H1 (cell line): Measurements from ENCODE around the gene BOLA3. TPM values are rescaled to one million over a fixed set of nuclear protein-coding genes. Genes with fewer than 3 reads are reported as not detected.

Experiments used
- CTCF ChIA-PET: fragments of 300-600 bp; sonication (Branson Sonifier 250); formaldehyde crosslinking; loops from one replicate; lab custom pipeline; 2021; ENCODE audit not compliant: partially characterized antibody; lab: Charles Lee
- POLR2A ChIA-PET: fragments of 300-600 bp; sonication (Branson Sonifier 250); formaldehyde crosslinking; loops from one replicate; lab custom pipeline; 2021; ENCODE audit warnings: inconsistent platforms; ENCODE audit not compliant: partially characterized antibody; lab: Charles Lee
- DNase-seq, 2 experiments: peaks; one replicate each; pipeline versions ENCODE4 v3.0.0 to v3.0.0-alpha.2; 2010 to 2022; ENCODE audit warnings: low spot score in 2 of 2, low read depth in 1 of 2, mixed read lengths in 1 of 2
- FAIRE-seq: peaks from 2 replicates; lab custom pipeline; 2011; peaks lifted over from hg19 to GRCh38; lab: Jason Lieb, UNC
- H2AFZ ChIP-seq: 2 replicates; pipeline ENCODE4 v1.8.1; 2012; ENCODE audit warnings: low read length, inconsistent platforms
- H2AK5ac ChIP-seq: 2 replicates; pipeline ENCODE4 v1.6.1; 2013; ENCODE audit warnings: low read depth, low read length
- H2BK120ac ChIP-seq: replicated peaks from 2 replicates; pipeline ENCODE3; 2013; ENCODE audit warnings: low read depth, low read length, inconsistent platforms
- H2BK12ac ChIP-seq: 2 replicates; pipeline ENCODE4 v1.6.1; 2013; ENCODE audit warnings: low read depth, low read length
- H2BK15ac ChIP-seq: 2 replicates; pipeline ENCODE4 v1.6.1; 2013; ENCODE audit warnings: low read length
- H2BK20ac ChIP-seq: 2 replicates; pipeline ENCODE4 v1.6.1; 2013; ENCODE audit warnings: low read length
- H2BK5ac ChIP-seq: 2 replicates; pipeline ENCODE4 v1.6.1; 2013; ENCODE audit warnings: low read depth, low read length
- H3K14ac ChIP-seq: 2 replicates; pipeline ENCODE4 v1.6.1; 2013; ENCODE audit warnings: inconsistent platforms; ENCODE audit not compliant: insufficient read length
- H3K18ac ChIP-seq: 2 replicates; pipeline ENCODE4 v1.6.1; 2013; ENCODE audit warnings: low read length; ENCODE audit errors: extremely low read depth
- H3K23ac ChIP-seq: 2 replicates; pipeline ENCODE4 v1.6.1; 2013; ENCODE audit warnings: inconsistent platforms; ENCODE audit not compliant: insufficient read length
- H3K23me2 ChIP-seq: 2 replicates; pipeline ENCODE4 v1.6.1; 2013; ENCODE audit warnings: low read depth, low read length
- H3K27ac ChIP-seq: 2 replicates; pipeline ENCODE4 v1.6.1; 2011; ENCODE audit warnings: low read depth, low read length, inconsistent platforms
- H3K27me3 ChIP-seq, 4 experiments: replicated peaks in 1 of 4; 1 replicate in 1 of 4; 2 replicates in 3 of 4; pipeline versions ENCODE4 v1.6.1 to v1.8.1; 2011 to 2013; ENCODE audit warnings: low read length in 3 of 4, mild to moderate bottlenecking in 3 of 4, inconsistent platforms in 2 of 4, mixed read lengths in 2 of 4, moderate library complexity in 1 of 4; ENCODE audit not compliant: control insufficient read depth in 3 of 4, insufficient read depth in 3 of 4; ENCODE audit errors: extremely low read depth in 1 of 4
- H3K36me3 ChIP-seq, 4 experiments: 2 replicates each; pipeline versions ENCODE4 v1.6.1 to v1.8.1; 2011 to 2013; ENCODE audit warnings: mild to moderate bottlenecking in 4 of 4, low read length in 3 of 4, moderate library complexity in 2 of 4, control low read depth in 1 of 4, inconsistent platforms in 1 of 4; ENCODE audit not compliant: insufficient read depth in 4 of 4, control insufficient read depth in 2 of 4
- H3K4ac ChIP-seq: replicated peaks from 2 replicates; pipeline ENCODE3; 2013; ENCODE audit warnings: low read length, low read depth, mixed read lengths, inconsistent platforms; ENCODE audit not compliant: insufficient read length
- H3K4me1 ChIP-seq, 4 experiments: replicated peaks in 1 of 4; 1 replicate in 1 of 4; 2 replicates in 3 of 4; pipeline versions ENCODE4 v1.6.1 to v1.8.1; 2011 to 2013; ENCODE audit warnings: low read length in 3 of 4, inconsistent platforms in 2 of 4, mixed read lengths in 1 of 4; ENCODE audit not compliant: insufficient read depth in 4 of 4, control insufficient read depth in 3 of 4
- H3K4me2 ChIP-seq, 2 experiments: 2 replicates each; pipeline versions ENCODE4 v1.6.1 to v1.8.1; 2011 to 2013; ENCODE audit warnings: low read depth in 2 of 2, low read length in 2 of 2, control low read depth in 1 of 2, inconsistent platforms in 1 of 2, mild to moderate bottlenecking in 1 of 2; ENCODE audit not compliant: insufficient read depth in 1 of 2
- H3K4me3 ChIP-seq, 4 experiments: fragments of 200-600, 300-600 bp in 1 of 4; sonication (generic), shearing (Covaris generic), sonication (Bioruptor Twin) in 1 of 4; 2 replicates each; pipeline versions ENCODE4 v1.5.1 to v1.8.1; 2011 to 2016; ENCODE audit warnings: low read length in 4 of 4, low read depth in 3 of 4, control low read depth in 2 of 4, inconsistent platforms in 2 of 4, mild to moderate bottlenecking in 2 of 4, mixed read lengths in 1 of 4, moderate library complexity in 1 of 4; ENCODE audit not compliant: insufficient read depth in 2 of 4; ENCODE audit errors: extremely low read depth in 1 of 4
- H3K56ac ChIP-seq: replicated peaks from 2 replicates; pipeline ENCODE3; 2013; ENCODE audit warnings: low read depth, mild to moderate bottlenecking, mixed read lengths, low read length, inconsistent platforms; ENCODE audit not compliant: insufficient read length
- H3K79me1 ChIP-seq: 2 replicates; pipeline ENCODE4 v1.6.1; 2013; ENCODE audit warnings: low read depth, low read length, control low read depth
- H3K79me2 ChIP-seq, 2 experiments: 2 replicates each; pipeline versions ENCODE4 v1.6.1 to v1.8.1; 2012 to 2013; ENCODE audit warnings: low read length in 2 of 2, mild to moderate bottlenecking in 2 of 2, inconsistent platforms in 1 of 2; ENCODE audit not compliant: insufficient read depth in 2 of 2, control insufficient read depth in 1 of 2
- H3K9ac ChIP-seq, 4 experiments: replicated peaks in 1 of 4; 1 replicate in 1 of 4; 2 replicates in 3 of 4; pipeline versions ENCODE4 v1.6.1 to v1.8.1; 2011 to 2013; ENCODE audit warnings: low read depth in 3 of 4, low read length in 3 of 4, control low read depth in 2 of 4, mild to moderate bottlenecking in 2 of 4, moderate library complexity in 2 of 4, inconsistent platforms in 1 of 4; ENCODE audit errors: extremely low read depth in 1 of 4
- H3K9me3 ChIP-seq, 2 experiments: 2 replicates each; pipeline versions ENCODE4 v1.6.1 to v1.8.1; 2012 to 2013; ENCODE audit warnings: mild to moderate bottlenecking in 2 of 2, moderate library complexity in 2 of 2, control low read depth in 1 of 2, inconsistent platforms in 1 of 2, low read depth in 1 of 2, low read length in 1 of 2, mixed read lengths in 1 of 2; ENCODE audit not compliant: insufficient read depth in 2 of 2
- H4K20me1 ChIP-seq, 2 experiments: replicated peaks in 1 of 2; 2 replicates each; pipeline versions ENCODE3 to v1.8.1; 2011 to 2013; ENCODE audit warnings: inconsistent platforms in 2 of 2, low read length in 2 of 2, mild to moderate bottlenecking in 1 of 2; ENCODE audit not compliant: insufficient read depth in 2 of 2, control insufficient read depth in 1 of 2
- H4K5ac ChIP-seq: 2 replicates; pipeline ENCODE4 v1.6.1; 2013; ENCODE audit warnings: low read length, low read depth, mixed read lengths, inconsistent platforms; ENCODE audit not compliant: insufficient read length
- H4K8ac ChIP-seq: 2 replicates; pipeline ENCODE4 v1.8.0; 2013; ENCODE audit warnings: mild to moderate bottlenecking, moderate library complexity, low read length, inconsistent platforms; ENCODE audit not compliant: insufficient read depth; ENCODE audit errors: extremely low read depth
- H4K91ac ChIP-seq: replicated peaks from 2 replicates; pipeline ENCODE3; 2013; ENCODE audit warnings: low read length, mixed read lengths, inconsistent platforms; ENCODE audit not compliant: insufficient read length
- ASH2L ChIP-seq: fragments of 200-600, 300-600 bp; sonication (generic); IDR thresholded peaks from one replicate; pipeline ENCODE4 v1.7.1; 2017; ENCODE audit warnings: low read length
- BACH1 ChIP-seq: IDR thresholded peaks from 2 replicates; pipeline ENCODE4 v1.6.1; 2012; ENCODE audit warnings: low read length, improper control_type of control experiment
- BCL11A ChIP-seq, 2 experiments: IDR thresholded peaks; one replicate each; pipeline ENCODE4 v1.6.1; 2011; ENCODE audit warnings: low read depth in 2 of 2, low read length in 2 of 2, mild to moderate bottlenecking in 2 of 2
- CHD1 ChIP-seq: IDR thresholded peaks from 2 replicates; pipeline ENCODE4 v1.6.1; 2012; ENCODE audit warnings: low read depth, low read length, improper control_type of control experiment
- CTCF ChIP-seq, 3 experiments: IDR thresholded peaks; 1 replicate in 2 of 3; 2 replicates in 1 of 3; pipeline versions ENCODE4 v1.5.1 to v1.6.1; 2011; ENCODE audit warnings: low read length in 3 of 3, mild to moderate bottlenecking in 3 of 3, inconsistent platforms in 2 of 3, low read depth in 1 of 3, moderate library complexity in 1 of 3; ENCODE audit not compliant: insufficient read depth in 1 of 3; ENCODE audit errors: control extremely low read depth in 1 of 3
- MAX ChIP-seq: IDR thresholded peaks from 2 replicates; pipeline ENCODE4 v1.6.1; 2012; ENCODE audit warnings: inconsistent platforms
- NANOG ChIP-seq: IDR thresholded peaks from 2 replicates; pipeline ENCODE4 v1.6.1; 2011; ENCODE audit warnings: low read length, low read depth, mild to moderate bottlenecking, inconsistent platforms; ENCODE audit not compliant: insufficient read depth, poor library complexity, severe bottlenecking
- NRF1 ChIP-seq: IDR thresholded peaks from 2 replicates; pipeline ENCODE4 v1.6.1; 2011; ENCODE audit warnings: mild to moderate bottlenecking, low read depth, low read length, improper control_type of control experiment
- SRF ChIP-seq: IDR thresholded peaks from 2 replicates; pipeline ENCODE4 v1.6.1; 2011; ENCODE audit warnings: mild to moderate bottlenecking, low read depth, low read length, moderate library complexity
- TCF12 ChIP-seq: IDR thresholded peaks from 2 replicates; pipeline ENCODE4 v1.6.1; 2011; ENCODE audit warnings: low read depth, mild to moderate bottlenecking, low read length
- YY1 ChIP-seq: IDR thresholded peaks from 2 replicates; pipeline ENCODE4 v1.6.1; 2011; ENCODE audit warnings: low read depth, mild to moderate bottlenecking, low read length
- WGBS, 2 experiments: shearing (Covaris generic) in 1 of 2; methylation state at CpG; one replicate each; pipeline versions ENCODE4 v1.1.6 to v1.1.7; 2013 to 2015; ENCODE audit warnings: low lambda C conversion rate in 2 of 2, mixed read lengths in 2 of 2, inconsistent platforms in 1 of 2, low coverage in 1 of 2, missing lambda C conversion rate in 1 of 2; ENCODE audit not compliant: insufficient replicate concordance in 2 of 2, insufficient coverage in 1 of 2, insufficient read length in 1 of 2; ENCODE audit errors: extremely low coverage in 1 of 2, missing lambda C conversion rate in 1 of 2; 5-methylcytosine and 5-hydroxymethylcytosine counted together
- polyA plus RNA-seq, 7 experiments: library from polyadenylated mRNA; depleted of rRNA in 3 of 7; stranded (reverse) in 5 of 7; unstranded in 2 of 7; fragments of >200 nt in 5 of 7; fragments of 200-250 nt in 2 of 7; gene quantifications; 1 replicate in 5 of 7; 2 replicates in 1 of 7; 4 replicates in 1 of 7; pipeline versions ENCODE4 v1.2.1 to v1.2.3, GENCODE V29; 2011 to 2013; ENCODE audit warnings: missing spikeins in 2 of 7, mixed read lengths in 2 of 7
- total RNA-seq: library from RNA; stranded (reverse); fragmentation: NEBNext Ultra II Directional; extraction: Animal tissue kit (Norgen Biotek cat#: 25700); gene quantifications from 2 replicates; pipeline ENCODE4 v1.2.1, GENCODE V29; 2021

Gene BOLA3
- total and polyA plus RNA-seq, 2 of the 8 experiments (the other 6 are each of a cell fraction or from before 2014, with no cell fraction given), result 46.1 to 67.3 TPM

DNA sequence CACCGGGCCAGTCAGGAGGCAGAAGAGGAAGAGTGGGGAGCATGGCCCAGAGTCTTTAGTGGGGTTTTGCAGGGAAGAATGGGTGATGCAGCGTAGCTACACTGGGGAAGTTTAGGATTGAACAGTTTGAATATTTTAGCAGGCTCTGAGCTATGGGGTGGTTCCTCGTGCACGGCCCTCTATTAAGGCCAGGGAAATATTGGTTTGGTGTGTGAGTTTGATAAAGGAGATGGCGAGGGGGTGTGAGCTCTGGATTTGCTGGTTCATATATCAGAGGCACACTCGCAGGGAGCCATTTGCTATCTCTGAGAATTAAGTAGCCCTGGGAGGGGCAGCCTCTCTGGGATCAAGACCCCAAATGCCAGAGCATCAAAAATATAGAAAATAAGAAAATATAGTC lies 50.1 kb downstream of the BOLA3 start:
- Histone ChIP-seq H3K4me2 (no peak overlapping the region), H2BK20ac (no peak overlapping the region), H2BK5ac (no peak overlapping the region), H2BK12ac (no peak overlapping the region), H3K14ac (no peak overlapping the region), H3K4me1 (no peaks in the 10 kb centered on the region), H3K18ac (no peak overlapping the region), H2BK15ac (no peak overlapping the region), H3K9me3 (no peaks in the 10 kb centered on the region), H4K20me1 (peaks cover 0 to 2% of the 10 kb centered on the region in 2 experiments), H2BK120ac (no peak overlapping the region), H3K36me3 (peaks cover 14 to 45% (median 31%) of the 10 kb centered on the region in 4 experiments; a peak in 7 of 8 replicates), H3K23me2 (no peaks in the 10 kb centered on the region; the same call in 1 of the 2 replicates), H4K91ac (no peak overlapping the region), H3K27me3 (no peaks in the 10 kb centered on the region), H2AK5ac (no peak overlapping the region), H3K4ac (no peak overlapping the region), H2AFZ (no peak overlapping the region), H3K4me3 (no peak overlapping the region), H3K56ac (no peak overlapping the region), H3K79me1 (no peaks in the 10 kb centered on the region; the same call in 1 of the 2 replicates), H3K27ac (no peak overlapping the region), H3K9ac (no peak overlapping the region), H3K79me2 (no peaks in the 10 kb centered on the region), H4K5ac (no peak overlapping the region), H3K23ac (no peak overlapping the region), H4K8ac (no peak overlapping the region)
- ChIA-PET POLR2A (interaction anchor here (0.8 kb wide), 1 partner anchor 14 kb away, joined by 3 read pairs; no protein-coding TSS in a partner anchor), CTCF (interaction anchor here (0.9 to 1.7 kb wide), 4 partner anchors 12 to 54 kb away, joined by 3 to 4 read pairs (median 3); no protein-coding TSS in a partner anchor)
- 93% methylated on average over 6 of the region's 6 CpGs; no CpG with 5 or more reads in 1 of the 2 experiments for WGBS, 2 experiments
- no peak for FAIRE-seq
- no peak for DNase-seq
- TF ChIP-seq SRF (no peak), ASH2L (no peak), NANOG (no peak), NRF1 (no peak), YY1 (no peak), BCL11A (IDR thresholded peaks at IDR 0.05; ENCODE audit: low read depth in 2 of 2, low read length in 2 of 2) (no peak), BACH1 (no peak), CTCF (IDR thresholded peaks at IDR 0.05; ENCODE audit: control extremely low read depth in 1 of 3, insufficient read depth in 1 of 3, low read depth in 1 of 3, low read length in 3 of 3) (no peak), MAX (no peak), TCF12 (no peak), CHD1 (no peak)
